K562 (cell line): Measurements from ENCODE around the gene ADD2. TPM values are rescaled to one million over a fixed set of nuclear protein-coding genes. Genes with fewer than 3 reads are reported as not detected.

Source experiments
- BRF1 ChIP-seq: IDR thresholded peaks from 3 replicates; pipeline ENCODE4 v1.6.1; 2011; ENCODE audit warnings: borderline replicate concordance, mild to moderate bottlenecking; ENCODE audit not compliant: insufficient read length; ENCODE audit errors: extremely low read depth
- CBFA2T2 ChIP-seq: fragments of 450-650 bp; conservative IDR thresholded peaks from 2 replicates; pipeline ENCODE4 v1.6.1; 2017; ENCODE audit warnings: mild to moderate bottlenecking
- DPF2 ChIP-seq: fragments of 450-650 bp; IDR thresholded peaks from 2 replicates; pipeline ENCODE4 v1.6.1; 2016
- KDM1A ChIP-seq, 2 experiments: fragments of 450-650 bp; IDR thresholded peaks; 2 replicates each; pipeline ENCODE4 v1.6.1; 2016; ENCODE audit warnings: mild to moderate bottlenecking in 2 of 2
- KLF13 ChIP-seq: fragments of 450-650 bp; IDR thresholded peaks from 2 replicates; pipeline ENCODE4 v1.6.1; 2016; ENCODE audit warnings: missing genetic modification characterization, low read depth, mild to moderate bottlenecking, missing compliant biosample characterization, moderate library complexity, borderline replicate concordance
- MYNN ChIP-seq, 2 experiments: sonication (generic); formaldehyde crosslinking in 1 of 2; IDR thresholded peaks; 2 replicates each; pipeline versions ENCODE4 v1.5.0 to v1.6.1; 2016 to 2020; ENCODE audit warnings: antibody characterized with exemption in 1 of 2, missing genetic modification reagents in 1 of 2
- NFE2L1 ChIP-seq: fragments of 450-650 bp; IDR thresholded peaks from 2 replicates; pipeline ENCODE4 v1.6.1; 2016; ENCODE audit warnings: missing genetic modification characterization, low read depth, mild to moderate bottlenecking, missing compliant biosample characterization, moderate library complexity, borderline replicate concordance
- NUFIP1 ChIP-seq: fragments of 450-650 bp; IDR thresholded peaks from 2 replicates; pipeline ENCODE4 v1.6.1; 2018; ENCODE audit not compliant: partially characterized antibody
- RBFOX2 ChIP-seq: fragments of 200-400 bp; formaldehyde crosslinking; IDR thresholded peaks from 2 replicates; pipeline ENCODE4 v1.6.1; 2017; ENCODE audit warnings: low read depth, mild to moderate bottlenecking, low read length, moderate library complexity
- SMAD1 ChIP-seq: fragments of 150-350 bp; IDR thresholded peaks from 2 replicates; pipeline ENCODE4 v1.6.1; 2014; ENCODE audit warnings: low read length, low read depth; ENCODE audit not compliant: partially characterized antibody
- TBL1XR1 ChIP-seq, 2 experiments: IDR thresholded peaks; 2 replicates each; pipeline ENCODE4 v1.6.1; 2012; ENCODE audit warnings: improper control_type of control experiment in 2 of 2, low read length in 2 of 2, mild to moderate bottlenecking in 1 of 2
- ZBTB1 ChIP-seq: sonication (generic); formaldehyde crosslinking; IDR thresholded peaks from 2 replicates; pipeline ENCODE4 v1.8.1; 2023; ENCODE audit warnings: missing genetic modification reagents, low read depth, mild to moderate bottlenecking, borderline replicate concordance
- ZNF212 ChIP-seq: fragments of 450-650 bp; formaldehyde crosslinking; IDR thresholded peaks from 2 replicates; pipeline ENCODE4 v1.4.0; 2020; ENCODE audit warnings: mild to moderate bottlenecking
- ZNF444 ChIP-seq: fragments of 250-450 bp; sonication (Bioruptor Pico); IDR thresholded peaks from 2 replicates; pipeline ENCODE4 v1.4.0; 2020; ENCODE audit warnings: mild to moderate bottlenecking, moderate library complexity
- polyA plus RNA-seq, 8 experiments: library from polyadenylated mRNA; depleted of rRNA in 4 of 8; stranded (reverse) in 5 of 8; unstranded in 3 of 8; fragments of >200 nt; fragmentation: Nextera tagmentation in 2 of 8; fragmentation: Illumina TruSeq in 1 of 8; extraction: Ambion mirVana in 2 of 8; extraction: Trizol in 1 of 8; gene quantifications; 2 replicates each; pipeline versions ENCODE4 v1.2.1 to v1.2.3, GENCODE V29; 2011 to 2014; ENCODE audit warnings: inconsistent platforms in 1 of 8, missing spikeins in 1 of 8
- total RNA-seq, 7 experiments: library from RNA; depleted of rRNA in 6 of 7; stranded (reverse); fragments of >200 nt in 6 of 7; fragmentation: Illumina TruSeq in 2 of 7; extraction: Trizol in 2 of 7; gene quantifications; 2 replicates each; pipeline versions ENCODE4 v1.2.1 to v1.2.3, GENCODE V29; 2011 to 2021; ENCODE audit warnings: low replicate concordance in 1 of 7
- TF ChIP-seq, protein P1 (sequence below): fragments of 250-450 bp; sonication (Bioruptor Pico); IDR thresholded peaks from 2 replicates; pipeline ENCODE4 v1.8.0; 2021; ENCODE audit warnings: moderate library complexity, mild to moderate bottlenecking, inconsistent platforms
- TF ChIP-seq, protein P2 (sequence below): sonication (generic); formaldehyde crosslinking; IDR thresholded peaks from 2 replicates; pipeline ENCODE4 v1.8.0; 2022; ENCODE audit warnings: mild to moderate bottlenecking, missing genetic modification reagents, borderline replicate concordance

Gene ADD2
- total and polyA plus RNA-seq, 9 of the 15 experiments (the other 6 are each of a cell fraction or from before 2014, with no cell fraction given): 3.5 to 63.0 (median 36.2) TPM

DNA sequence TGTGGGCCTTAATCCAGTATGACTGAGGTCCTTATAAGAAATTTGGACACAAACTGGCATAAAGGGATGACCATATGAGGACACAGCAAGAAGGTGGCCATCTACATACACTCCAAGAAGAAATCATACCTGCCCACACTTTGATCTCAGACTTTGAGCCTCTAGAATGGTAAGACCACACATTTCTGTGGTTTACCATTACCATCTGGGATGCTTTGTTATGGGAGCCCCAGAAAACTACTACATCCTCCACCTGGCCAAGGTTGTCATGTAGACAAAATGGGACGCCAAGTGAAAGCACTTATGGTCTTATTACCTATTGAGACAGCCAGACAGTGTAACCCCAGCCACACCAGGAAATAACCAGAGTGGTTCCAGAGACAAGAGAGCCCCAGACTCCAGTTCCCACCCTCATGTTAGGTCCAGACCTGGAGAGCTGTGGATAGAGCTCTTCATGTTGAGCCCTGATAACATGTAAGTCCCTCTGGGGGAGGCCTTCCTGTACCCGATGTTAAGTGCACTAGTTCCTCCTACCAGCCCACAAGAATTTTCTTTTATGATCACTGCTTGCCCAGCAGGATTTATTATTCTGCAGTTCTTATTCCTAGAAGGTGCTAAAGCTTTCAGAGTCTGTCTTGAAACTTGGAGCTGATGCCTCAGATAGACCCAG lies 4.6 kb upstream of the ADD2 start (continued):
- TF ChIP-seq, protein P1, sequence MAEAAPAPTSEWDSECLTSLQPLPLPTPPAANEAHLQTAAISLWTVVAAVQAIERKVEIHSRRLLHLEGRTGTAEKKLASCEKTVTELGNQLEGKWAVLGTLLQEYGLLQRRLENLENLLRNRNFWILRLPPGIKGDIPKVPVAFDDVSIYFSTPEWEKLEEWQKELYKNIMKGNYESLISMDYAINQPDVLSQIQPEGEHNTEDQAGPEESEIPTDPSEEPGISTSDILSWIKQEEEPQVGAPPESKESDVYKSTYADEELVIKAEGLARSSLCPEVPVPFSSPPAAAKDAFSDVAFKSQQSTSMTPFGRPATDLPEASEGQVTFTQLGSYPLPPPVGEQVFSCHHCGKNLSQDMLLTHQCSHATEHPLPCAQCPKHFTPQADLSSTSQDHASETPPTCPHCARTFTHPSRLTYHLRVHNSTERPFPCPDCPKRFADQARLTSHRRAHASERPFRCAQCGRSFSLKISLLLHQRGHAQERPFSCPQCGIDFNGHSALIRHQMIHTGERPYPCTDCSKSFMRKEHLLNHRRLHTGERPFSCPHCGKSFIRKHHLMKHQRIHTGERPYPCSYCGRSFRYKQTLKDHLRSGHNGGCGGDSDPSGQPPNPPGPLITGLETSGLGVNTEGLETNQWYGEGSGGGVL: no peak
- TF ChIP-seq KLF13 (tag) (no peak), TBL1XR1 (IDR thresholded peaks at IDR 0.05; ENCODE audit: low read length in 2 of 2) (no peak), ZBTB1 (CRISPR knock-in tag) (no peak), KDM1A (IDR thresholded peaks at IDR 0.05) (peak in 1 of 2 experiments; percentile 17; a peak in 1 of 4 replicates), BRF1 (no peak), RBFOX2 (no peak), NFE2L1 (no peak), DPF2 (no peak), MYNN (IDR thresholded peaks at IDR 0.05) (no peak), MYNN (CRISPR knock-in tag; IDR thresholded peaks at IDR 0.05) (no peak), CBFA2T2 (peak; percentile 43; the same call in 1 of the 2 replicates), ZNF212 (no peak), SMAD1 (no peak), NUFIP1 (no peak), ZNF444 (CRISPR knock-in tag) (no peak)
- TF ChIP-seq, protein P2, sequence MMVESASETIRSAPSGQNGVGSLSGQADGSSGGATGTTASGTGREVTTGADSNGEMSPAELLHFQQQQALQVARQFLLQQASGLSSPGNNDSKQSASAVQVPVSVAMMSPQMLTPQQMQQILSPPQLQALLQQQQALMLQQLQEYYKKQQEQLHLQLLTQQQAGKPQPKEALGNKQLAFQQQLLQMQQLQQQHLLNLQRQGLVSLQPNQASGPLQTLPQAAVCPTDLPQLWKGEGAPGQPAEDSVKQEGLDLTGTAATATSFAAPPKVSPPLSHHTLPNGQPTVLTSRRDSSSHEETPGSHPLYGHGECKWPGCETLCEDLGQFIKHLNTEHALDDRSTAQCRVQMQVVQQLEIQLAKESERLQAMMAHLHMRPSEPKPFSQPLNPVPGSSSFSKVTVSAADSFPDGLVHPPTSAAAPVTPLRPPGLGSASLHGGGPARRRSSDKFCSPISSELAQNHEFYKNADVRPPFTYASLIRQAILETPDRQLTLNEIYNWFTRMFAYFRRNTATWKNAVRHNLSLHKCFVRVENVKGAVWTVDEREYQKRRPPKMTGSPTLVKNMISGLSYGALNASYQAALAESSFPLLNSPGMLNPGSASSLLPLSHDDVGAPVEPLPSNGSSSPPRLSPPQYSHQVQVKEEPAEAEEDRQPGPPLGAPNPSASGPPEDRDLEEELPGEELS (CRISPR knock-in tag): no peak
